ENCODE results near the gene LCTL. TPM values are rescaled to one million over a fixed set of nuclear protein-coding genes. Genes with fewer than 3 reads are reported as not detected.

Gene LCTL
- total and polyA plus RNA-seq, 10 of the 15 experiments (the other 5 are each of a cell fraction or from before 2014, with no cell fraction given) = 0.07 to 0.76 (median 0.40) TPM; not detected in 5

DNA sequence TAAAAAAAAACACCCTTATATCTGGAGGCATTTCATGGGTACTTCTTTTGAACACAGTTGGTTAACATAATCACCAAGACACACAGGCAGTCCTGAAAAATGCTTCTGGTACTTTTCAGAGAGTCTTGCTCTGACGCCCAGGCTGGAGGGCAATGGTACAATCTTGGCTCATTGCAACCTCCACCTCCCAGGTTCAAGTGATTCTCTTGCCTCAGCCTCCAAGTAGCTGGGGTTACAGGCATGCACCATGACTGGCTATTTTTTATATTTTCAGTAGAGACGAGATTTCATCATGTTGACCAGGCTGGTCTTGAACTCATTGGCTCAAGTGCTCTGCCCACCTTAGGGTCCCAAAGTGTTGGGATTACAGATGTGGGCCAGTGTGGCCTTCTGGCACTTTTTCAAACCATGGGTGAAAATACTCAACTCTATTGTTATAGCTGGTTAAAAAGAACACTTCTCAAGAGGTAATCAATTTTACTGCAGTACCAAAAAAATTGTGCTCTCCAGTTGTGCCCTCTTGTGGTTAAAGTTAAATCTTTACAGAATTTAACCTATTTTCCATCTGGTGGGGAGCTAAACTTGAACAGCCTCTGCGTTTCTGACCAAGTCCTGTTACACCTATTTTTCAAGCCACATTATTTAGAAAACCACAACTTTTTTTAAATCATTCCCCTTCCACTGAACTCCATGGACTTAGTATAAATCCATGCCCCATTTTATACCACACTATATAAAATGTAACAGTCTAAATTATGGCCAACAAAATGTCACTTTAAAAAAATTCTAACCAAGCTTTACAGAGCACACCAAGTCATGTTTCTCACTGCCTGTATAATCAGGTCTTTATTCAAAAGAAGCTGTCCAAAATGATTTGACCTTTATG is 67.1 kb downstream of the LCTL start (continued):
- TF ChIP-seq, protein P1, sequence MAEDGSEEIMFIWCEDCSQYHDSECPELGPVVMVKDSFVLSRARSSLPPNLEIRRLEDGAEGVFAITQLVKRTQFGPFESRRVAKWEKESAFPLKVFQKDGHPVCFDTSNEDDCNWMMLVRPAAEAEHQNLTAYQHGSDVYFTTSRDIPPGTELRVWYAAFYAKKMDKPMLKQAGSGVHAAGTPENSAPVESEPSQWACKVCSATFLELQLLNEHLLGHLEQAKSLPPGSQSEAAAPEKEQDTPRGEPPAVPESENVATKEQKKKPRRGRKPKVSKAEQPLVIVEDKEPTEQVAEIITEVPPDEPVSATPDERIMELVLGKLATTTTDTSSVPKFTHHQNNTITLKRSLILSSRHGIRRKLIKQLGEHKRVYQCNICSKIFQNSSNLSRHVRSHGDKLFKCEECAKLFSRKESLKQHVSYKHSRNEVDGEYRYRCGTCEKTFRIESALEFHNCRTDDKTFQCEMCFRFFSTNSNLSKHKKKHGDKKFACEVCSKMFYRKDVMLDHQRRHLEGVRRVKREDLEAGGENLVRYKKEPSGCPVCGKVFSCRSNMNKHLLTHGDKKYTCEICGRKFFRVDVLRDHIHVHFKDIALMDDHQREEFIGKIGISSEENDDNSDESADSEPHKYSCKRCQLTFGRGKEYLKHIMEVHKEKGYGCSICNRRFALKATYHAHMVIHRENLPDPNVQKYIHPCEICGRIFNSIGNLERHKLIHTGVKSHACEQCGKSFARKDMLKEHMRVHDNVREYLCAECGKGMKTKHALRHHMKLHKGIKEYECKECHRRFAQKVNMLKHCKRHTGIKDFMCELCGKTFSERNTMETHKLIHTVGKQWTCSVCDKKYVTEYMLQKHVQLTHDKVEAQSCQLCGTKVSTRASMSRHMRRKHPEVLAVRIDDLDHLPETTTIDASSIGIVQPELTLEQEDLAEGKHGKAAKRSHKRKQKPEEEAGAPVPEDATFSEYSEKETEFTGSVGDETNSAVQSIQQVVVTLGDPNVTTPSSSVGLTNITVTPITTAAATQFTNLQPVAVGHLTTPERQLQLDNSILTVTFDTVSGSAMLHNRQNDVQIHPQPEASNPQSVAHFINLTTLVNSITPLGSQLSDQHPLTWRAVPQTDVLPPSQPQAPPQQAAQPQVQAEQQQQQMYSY (CRISPR knock-in tag; IDR thresholded peaks at IDR 0.05) = no peak
- TF ChIP-seq KDM1A (IDR thresholded peaks at IDR 0.05; ENCODE audit: borderline replicate concordance) (no peak), NR2C1 (IDR thresholded peaks at IDR 0.05) (no peak), MYB (IDR thresholded peaks at IDR 0.05; ENCODE audit: borderline replicate concordance, low read depth, low read length) (no peak), SREBF1 (IDR thresholded peaks at IDR 0.05; ENCODE audit: low read length) (no peak), SMC3 (IDR thresholded peaks at IDR 0.05; ENCODE audit: borderline replicate concordance, low read length) (peak; percentile 9; the same call in 1 of the 2 replicates)

Small RNA genes within 50 kb of the gene (small RNA-seq; reads per million reads assigned to genes)
- not detected for gene RF01159
- not detected for gene SNORD16
- gene SNORD18A = not detected
- not detected for gene SNORD18B
- gene SNORD18C = not detected

Other genes starting within 250 kb of the LCTL start
- gene TIPIN, start 209.3 kb downstream of the LCTL start, total RNA-seq (2014; rRNA removed) = 26.7 and 29.3 TPM in 2 replicates
- 37.7 and 41.1 TPM in 2 replicates for gene TIPIN, start 209.3 kb downstream of the LCTL start, total RNA-seq (2014; rRNA removed; fragmentation: Illumina TruSeq; extraction: Trizol)
- gene TIPIN, start 209.3 kb downstream of the LCTL start, total RNA-seq (2021) = 26.2 and 30.3 TPM in 2 replicates
- 21.1 and 32.4 TPM in 2 replicates for gene TIPIN, start 209.3 kb downstream of the LCTL start, polyA plus RNA-seq (2011; rRNA removed)
- 53.1 and 71.8 TPM in 2 replicates for gene TIPIN, start 209.3 kb downstream of the LCTL start, polyA plus RNA-seq (2014; fragmentation: Illumina TruSeq; extraction: Trizol)
- 10 to 100 TPM; 52.8 to 59.2 TPM for gene TIPIN, start 209.3 kb downstream of the LCTL start, polyA plus RNA-seq (2014; fragmentation: Nextera tagmentation; extraction: Ambion mirVana)
- 23.3 and 28.5 TPM in 2 replicates for gene TIPIN, start 209.3 kb downstream of the LCTL start, polyA plus RNA-seq (2014; rRNA removed)
- 10 to 100 TPM; 62.8 to 69.2 TPM for gene TIPIN, start 209.3 kb downstream of the LCTL start, polyA plus RNA-seq (2016; fragmentation: Nextera tagmentation; extraction: Ambion mirVana)
- gene MAP2K1, start 179.1 kb downstream of the LCTL start, total RNA-seq (2014; rRNA removed) = 50.0 and 55.5 TPM in 2 replicates
- 28.1 and 30.1 TPM in 2 replicates for gene MAP2K1, start 179.1 kb downstream of the LCTL start, total RNA-seq (2014; rRNA removed; fragmentation: Illumina TruSeq; extraction: Trizol)
- 66.1 and 68.9 TPM in 2 replicates for gene MAP2K1, start 179.1 kb downstream of the LCTL start, total RNA-seq (2021)
- 101 and 112 TPM in 2 replicates for gene MAP2K1, start 179.1 kb downstream of the LCTL start, polyA plus RNA-seq (2011; rRNA removed)
- 41.6 and 47.2 TPM in 2 replicates for gene MAP2K1, start 179.1 kb downstream of the LCTL start, polyA plus RNA-seq (2014; fragmentation: Illumina TruSeq; extraction: Trizol)
- gene MAP2K1, start 179.1 kb downstream of the LCTL start, polyA plus RNA-seq (2014; fragmentation: Nextera tagmentation; extraction: Ambion mirVana) = 10 to 100 TPM; 11.2 to 17.7 TPM
- 62.1 and 63.2 TPM in 2 replicates for gene MAP2K1, start 179.1 kb downstream of the LCTL start, polyA plus RNA-seq (2014; rRNA removed)
- gene MAP2K1, start 179.1 kb downstream of the LCTL start, polyA plus RNA-seq (2016; fragmentation: Nextera tagmentation; extraction: Ambion mirVana) = 10 to 100 TPM; 72.8 to 79.4 TPM
- gene SNAPC5, start 68.2 kb downstream of the LCTL start, total RNA-seq (2014; rRNA removed) = 18.0 and 29.3 TPM in 2 replicates
- 32.2 and 32.8 TPM in 2 replicates for gene SNAPC5, start 68.2 kb downstream of the LCTL start, total RNA-seq (2014; rRNA removed; fragmentation: Illumina TruSeq; extraction: Trizol)
- gene SNAPC5, start 68.2 kb downstream of the LCTL start, total RNA-seq (2021) = 16.7 and 18.2 TPM in 2 replicates
- 14.4 TPM in 2 replicates for gene SNAPC5, start 68.2 kb downstream of the LCTL start, polyA plus RNA-seq (2011; rRNA removed)
- 43.7 and 49.2 TPM in 2 replicates for gene SNAPC5, start 68.2 kb downstream of the LCTL start, polyA plus RNA-seq (2014; fragmentation: Illumina TruSeq; extraction: Trizol)
- gene SNAPC5, start 68.2 kb downstream of the LCTL start, polyA plus RNA-seq (2014; fragmentation: Nextera tagmentation; extraction: Ambion mirVana) = 10 to 100 TPM; 53.0 to 53.5 TPM
- gene SNAPC5, start 68.2 kb downstream of the LCTL start, polyA plus RNA-seq (2014; rRNA removed) = 18.3 and 26.6 TPM in 2 replicates
- gene SNAPC5, start 68.2 kb downstream of the LCTL start, polyA plus RNA-seq (2016; fragmentation: Nextera tagmentation; extraction: Ambion mirVana) = 10 to 100 TPM; 41.6 to 44.4 TPM
- 4,310 and 5,924 TPM in 2 replicates for gene RPL4, start 61.1 kb downstream of the LCTL start, total RNA-seq (2014; rRNA removed)
- 5,024 and 5,340 TPM in 2 replicates for gene RPL4, start 61.1 kb downstream of the LCTL start, total RNA-seq (2014; rRNA removed; fragmentation: Illumina TruSeq; extraction: Trizol)
- gene RPL4, start 61.1 kb downstream of the LCTL start, total RNA-seq (2021) = 4,258 and 4,437 TPM in 2 replicates
- gene RPL4, start 61.1 kb downstream of the LCTL start, polyA plus RNA-seq (2011; rRNA removed) = 4,164 and 5,095 TPM in 2 replicates
- 8,511 and 8,888 TPM in 2 replicates for gene RPL4, start 61.1 kb downstream of the LCTL start, polyA plus RNA-seq (2014; fragmentation: Illumina TruSeq; extraction: Trizol)
- gene RPL4, start 61.1 kb downstream of the LCTL start, polyA plus RNA-seq (2014; fragmentation: Nextera tagmentation; extraction: Ambion mirVana) = 1,000 to 10,000 TPM; 3,668 to 5,406 TPM
- 6,137 and 6,404 TPM in 2 replicates for gene RPL4, start 61.1 kb downstream of the LCTL start, polyA plus RNA-seq (2014; rRNA removed)
- 1,000 to 10,000 TPM; 2,004 to 2,043 TPM for gene RPL4, start 61.1 kb downstream of the LCTL start, polyA plus RNA-seq (2016; fragmentation: Nextera tagmentation; extraction: Ambion mirVana)
- gene ZWILCH, start 60.7 kb downstream of the LCTL start, total RNA-seq (2014; rRNA removed) = 19.7 and 24.6 TPM in 2 replicates
- gene ZWILCH, start 60.7 kb downstream of the LCTL start, total RNA-seq (2014; rRNA removed; fragmentation: Illumina TruSeq; extraction: Trizol) = 30.2 and 31.3 TPM in 2 replicates
- 24.8 and 28.0 TPM in 2 replicates for gene ZWILCH, start 60.7 kb downstream of the LCTL start, total RNA-seq (2021)
- gene ZWILCH, start 60.7 kb downstream of the LCTL start, polyA plus RNA-seq (2011; rRNA removed) = 30.0 and 50.0 TPM in 2 replicates
- 33.6 and 38.4 TPM in 2 replicates for gene ZWILCH, start 60.7 kb downstream of the LCTL start, polyA plus RNA-seq (2014; fragmentation: Illumina TruSeq; extraction: Trizol)
- 10 to 100 TPM; 34.4 to 51.6 TPM for gene ZWILCH, start 60.7 kb downstream of the LCTL start, polyA plus RNA-seq (2014; fragmentation: Nextera tagmentation; extraction: Ambion mirVana)
- gene ZWILCH, start 60.7 kb downstream of the LCTL start, polyA plus RNA-seq (2014; rRNA removed) = 13.1 and 15.6 TPM in 2 replicates
- gene ZWILCH, start 60.7 kb downstream of the LCTL start, polyA plus RNA-seq (2016; fragmentation: Nextera tagmentation; extraction: Ambion mirVana) = 10 to 100 TPM; 69.3 to 73.9 TPM
- under 0.01 TPM in 2 replicates for gene SMAD6, start 136.2 kb upstream of the LCTL start, total RNA-seq (2014; rRNA removed)
- gene SMAD6, start 136.2 kb upstream of the LCTL start, total RNA-seq (2014; rRNA removed; fragmentation: Illumina TruSeq; extraction: Trizol) = not detected in 2 replicates
- gene SMAD6, start 136.2 kb upstream of the LCTL start, total RNA-seq (2021) = 0.10 and 0.16 TPM in 2 replicates
- gene SMAD6, start 136.2 kb upstream of the LCTL start, polyA plus RNA-seq (2011; rRNA removed) = 0.03 and 0.06 TPM in 2 replicates
- not detected in 2 replicates for gene SMAD6, start 136.2 kb upstream of the LCTL start, polyA plus RNA-seq (2014; fragmentation: Illumina TruSeq; extraction: Trizol)
- not detected for gene SMAD6, start 136.2 kb upstream of the LCTL start, polyA plus RNA-seq (2014; fragmentation: Nextera tagmentation; extraction: Ambion mirVana)
- not detected in 2 replicates for gene SMAD6, start 136.2 kb upstream of the LCTL start, polyA plus RNA-seq (2014; rRNA removed)
- not detected for gene SMAD6, start 136.2 kb upstream of the LCTL start, polyA plus RNA-seq (2016; fragmentation: Nextera tagmentation; extraction: Ambion mirVana)

Data from GM12878 (cell line).